Neural cell (in vitro differentiated cells): ENCODE data around the gene ANG.

Source experiments
- CTCF ChIP-seq: fragments of 450-650 bp; IDR thresholded peaks from 2 replicates; pipeline ENCODE4 v1.5.1; 2014; ENCODE audit warnings: antibody characterized with exemption, mild to moderate bottlenecking, moderate library complexity; ENCODE audit not compliant: poor library complexity, severe bottlenecking
- EZH2 ChIP-seq: fragments of 200-600, 300-800 bp; shearing (Covaris generic), sonication (generic); IDR thresholded peaks from 2 replicates; pipeline ENCODE4 v1.6.1; 2014; ENCODE audit warnings: antibody characterized with exemption, low read length, borderline replicate concordance, mild to moderate bottlenecking; ENCODE audit not compliant: insufficient read depth, poor library complexity, severe bottlenecking
- POLR2AphosphoS5 ChIP-seq: IDR thresholded peaks from 2 replicates; pipeline ENCODE4 v1.6.1; 2012
- RAD21 ChIP-seq: fragments of 450-650 bp; conservative IDR thresholded peaks from 2 replicates; pipeline ENCODE4 v1.6.1; 2014; ENCODE audit warnings: antibody characterized with exemption, mild to moderate bottlenecking, moderate library complexity
- TAF1 ChIP-seq: IDR thresholded peaks from 2 replicates; pipeline ENCODE4 v1.6.1; 2012; ENCODE audit warnings: low read depth
- TF ChIP-seq, protein P1 (sequence below): IDR thresholded peaks from 2 replicates; pipeline ENCODE4 v1.6.1; 2012; ENCODE audit warnings: borderline replicate concordance

DNA sequence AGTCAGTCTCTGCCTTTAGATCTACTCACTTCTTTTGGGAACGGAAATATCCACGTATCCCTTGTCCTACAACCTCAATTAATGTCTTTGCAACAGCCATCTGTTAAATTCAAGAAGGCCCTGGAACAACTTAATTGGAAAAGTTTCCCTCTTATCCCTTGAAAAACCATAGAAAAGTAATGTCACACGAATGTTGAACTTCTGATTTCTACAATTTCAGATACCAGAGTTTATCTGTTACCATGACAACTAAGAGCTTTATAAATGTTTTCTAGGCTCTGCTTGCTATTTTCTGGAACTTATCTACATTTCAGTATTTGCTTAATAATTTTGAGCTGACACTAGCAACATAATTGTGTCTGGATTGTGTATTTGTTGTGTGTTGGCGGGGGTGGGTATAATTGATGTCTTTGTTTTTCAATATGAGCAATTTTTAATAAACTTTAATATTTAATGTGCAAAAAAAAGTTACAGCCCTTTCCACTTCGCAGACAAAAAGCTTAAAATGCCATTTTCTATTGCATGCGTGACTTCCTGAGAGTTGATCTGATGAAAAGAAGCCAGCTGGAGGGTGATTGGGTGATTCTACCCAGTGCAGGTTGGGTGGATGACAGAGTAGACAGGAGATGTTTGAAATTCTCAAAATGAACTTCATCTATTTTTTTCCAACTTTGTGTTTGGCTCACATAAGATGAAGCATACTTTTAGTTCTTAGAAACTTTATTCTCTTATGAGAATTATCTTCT, 45.3 kb downstream of the ANG start:
- TF ChIP-seq EZH2 (no peak), POLR2AphosphoS5 (no peak), CTCF (no peak), RAD21 (no peak), TAF1 (no peak)
- TF ChIP-seq, protein P1, sequence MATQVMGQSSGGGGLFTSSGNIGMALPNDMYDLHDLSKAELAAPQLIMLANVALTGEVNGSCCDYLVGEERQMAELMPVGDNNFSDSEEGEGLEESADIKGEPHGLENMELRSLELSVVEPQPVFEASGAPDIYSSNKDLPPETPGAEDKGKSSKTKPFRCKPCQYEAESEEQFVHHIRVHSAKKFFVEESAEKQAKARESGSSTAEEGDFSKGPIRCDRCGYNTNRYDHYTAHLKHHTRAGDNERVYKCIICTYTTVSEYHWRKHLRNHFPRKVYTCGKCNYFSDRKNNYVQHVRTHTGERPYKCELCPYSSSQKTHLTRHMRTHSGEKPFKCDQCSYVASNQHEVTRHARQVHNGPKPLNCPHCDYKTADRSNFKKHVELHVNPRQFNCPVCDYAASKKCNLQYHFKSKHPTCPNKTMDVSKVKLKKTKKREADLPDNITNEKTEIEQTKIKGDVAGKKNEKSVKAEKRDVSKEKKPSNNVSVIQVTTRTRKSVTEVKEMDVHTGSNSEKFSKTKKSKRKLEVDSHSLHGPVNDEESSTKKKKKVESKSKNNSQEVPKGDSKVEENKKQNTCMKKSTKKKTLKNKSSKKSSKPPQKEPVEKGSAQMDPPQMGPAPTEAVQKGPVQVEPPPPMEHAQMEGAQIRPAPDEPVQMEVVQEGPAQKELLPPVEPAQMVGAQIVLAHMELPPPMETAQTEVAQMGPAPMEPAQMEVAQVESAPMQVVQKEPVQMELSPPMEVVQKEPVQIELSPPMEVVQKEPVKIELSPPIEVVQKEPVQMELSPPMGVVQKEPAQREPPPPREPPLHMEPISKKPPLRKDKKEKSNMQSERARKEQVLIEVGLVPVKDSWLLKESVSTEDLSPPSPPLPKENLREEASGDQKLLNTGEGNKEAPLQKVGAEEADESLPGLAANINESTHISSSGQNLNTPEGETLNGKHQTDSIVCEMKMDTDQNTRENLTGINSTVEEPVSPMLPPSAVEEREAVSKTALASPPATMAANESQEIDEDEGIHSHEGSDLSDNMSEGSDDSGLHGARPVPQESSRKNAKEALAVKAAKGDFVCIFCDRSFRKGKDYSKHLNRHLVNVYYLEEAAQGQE = no peak
